Tibial nerve (tissue), 4 donors: ENCODE results near the gene DNMT1. TPM values are rescaled to one million over a fixed set of nuclear protein-coding genes. Genes with fewer than 3 reads are reported as not detected.

Experiments
- DNase-seq, 2 donors: peaks; one replicate each; pipeline ENCODE4 v3.0.0-alpha.2; 2019; ENCODE audit warnings: low spot score in 2 of 2
- H3K27ac ChIP-seq, 4 donors: fragments of 200-600 bp; sonication (generic) in 3 of 4; one replicate each; pipeline ENCODE4 v1.5.1; 2017 to 2019; ENCODE audit warnings: mild to moderate bottlenecking in 1 of 4
- H3K27me3 ChIP-seq, 2 donors: fragments of 200-600 bp; sonication (generic) in 1 of 2; one replicate each; pipeline versions ENCODE4 v1.5.1 to v1.6.0; 2017 to 2019
- H3K36me3 ChIP-seq, 3 donors: fragments of 200-600 bp; sonication (generic); one replicate each; pipeline ENCODE4 v1.5.1; 2018 to 2019
- H3K4me1 ChIP-seq, 4 donors: fragments of 200-600 bp; sonication (generic) in 3 of 4; one replicate each; pipeline ENCODE4 v1.5.1; 2017 to 2019
- H3K4me3 ChIP-seq, 4 donors: fragments of 200-600 bp; sonication (generic) in 3 of 4; one replicate each; pipeline ENCODE4 v1.5.1; 2017 to 2019; ENCODE audit warnings: mild to moderate bottlenecking in 1 of 4, moderate library complexity in 1 of 4
- H3K9me3 ChIP-seq, 4 donors: fragments of 200-600 bp; sonication (generic) in 3 of 4; one replicate each; pipeline ENCODE4 v1.5.1; 2017 to 2019
- CTCF ChIP-seq, 5 experiments: fragments of 200-600 bp in 3 of 5; fragments of 450-650 bp in 2 of 5; sonication (generic) in 3 of 5; IDR thresholded peaks; one replicate each; pipeline ENCODE4 v1.5.1; 2016 to 2019; ENCODE audit warnings: antibody characterized with exemption in 5 of 5, mild to moderate bottlenecking in 3 of 5, moderate library complexity in 2 of 5
- EP300 ChIP-seq, 2 donors: sonication (generic); formaldehyde crosslinking; IDR thresholded peaks; one replicate each; pipeline ENCODE4 v1.6.1; 2017; ENCODE audit warnings: antibody characterized with exemption in 2 of 2, mild to moderate bottlenecking in 1 of 2
- POLR2A ChIP-seq, 2 donors: fragments of 450-650 bp; IDR thresholded peaks; one replicate each; pipeline ENCODE4 v1.6.1; 2017; ENCODE audit warnings: antibody characterized with exemption in 2 of 2, mild to moderate bottlenecking in 2 of 2, moderate library complexity in 2 of 2
- WGBS, 2 donors: methylation state at CpG; one replicate each; pipeline ENCODE4 v1.1.5; 2018; 5-methylcytosine and 5-hydroxymethylcytosine counted together
- total RNA-seq, 4 donors: library from RNA; depleted of rRNA; stranded (reverse); fragments of >200 nt; gene quantifications; one replicate each; pipeline ENCODE4 v1.1.0, GENCODE V29; 2016

DNMT1 gene
- total RNA-seq, 4 donors from 2014 or later: 48.2 to 72.9 (median 55.2) TPM

GRCh38 chr19:10126213-10126639 lies 68.5 kb downstream of the DNMT1 start:
- peaks cover 0 to 10% (median 2%) of the 10 kb centered on the region in 4 donors for H3K4me1 ChIP-seq
- peak overlapping the region in 1 of 4 donors; percentile 73 for H3K27ac ChIP-seq
- no peaks in the 10 kb centered on the region for H3K27me3 ChIP-seq
- H3K36me3 ChIP-seq: peaks cover 0 to 66% (median 0%) of the 10 kb centered on the region in 3 donors
- no peak for DNase-seq
- TF ChIP-seq POLR2A (IDR thresholded peaks at IDR 0.05) (no peak), EP300 (IDR thresholded peaks at IDR 0.05) (peak in 1 of 2 donors; percentile 28)
- no peaks in the 10 kb centered on the region for H3K9me3 ChIP-seq
- WGBS, 2 donors: 82 to 86% methylated on average over 4 of the region's 4 CpGs
- H3K4me3 ChIP-seq: no peak overlapping the region

DNA sequence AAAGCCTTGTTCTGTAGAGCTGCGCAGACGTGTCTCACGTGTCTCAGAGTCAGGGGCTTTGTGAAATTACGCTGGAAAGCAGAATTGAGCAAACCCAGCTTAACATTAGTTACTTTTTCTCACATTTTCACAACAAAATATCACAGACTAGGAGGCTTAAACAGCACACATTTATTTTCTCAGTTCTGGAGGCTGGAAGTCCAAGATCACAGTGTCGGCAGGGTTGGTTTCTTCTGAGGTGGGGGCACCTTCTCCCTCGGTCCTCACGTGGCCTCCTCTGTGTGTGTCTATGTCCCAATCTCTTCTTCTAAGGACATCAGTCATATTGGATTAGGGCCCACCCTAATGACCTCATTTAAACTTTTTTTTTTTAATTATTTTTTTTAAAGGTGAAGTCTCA lies 70.3 kb downstream of the DNMT1 start:
- H3K4me1 ChIP-seq: peaks cover 0 to 24% (median 7%) of the 10 kb centered on the region in 4 donors
- H3K9me3 ChIP-seq: no peaks in the 10 kb centered on the region
- TF ChIP-seq CTCF (IDR thresholded peaks at IDR 0.05) (no peak), POLR2A (IDR thresholded peaks at IDR 0.05) (no peak), EP300 (IDR thresholded peaks at IDR 0.05) (no peak)
- H3K4me3 ChIP-seq: no peak overlapping the region
- no peaks in the 10 kb centered on the region for H3K27me3 ChIP-seq
- no peak overlapping the region for H3K27ac ChIP-seq
- H3K36me3 ChIP-seq: peaks cover 0 to 48% (median 0%) of the 10 kb centered on the region in 3 donors
- 97 to 99% methylated on average over 7 of the region's 7 CpGs for WGBS, 2 donors
- no peak for DNase-seq

- Histone ChIP-seq H3K27ac (peak overlapping the region; percentile 17 to 87 (median 60)), H3K4me3 (no peak overlapping the region), H3K27me3 (no peaks in the 10 kb centered on the region), H3K36me3 (peaks cover 4 to 43% (median 7%) of the 10 kb centered on the region in 3 donors), H3K4me1 (peaks cover 0 to 47% (median 13%) of the 10 kb centered on the region in 4 donors), H3K9me3 (no peaks in the 10 kb centered on the region)
- peak in 1 of 2 donors; percentile 19 for TF ChIP-seq EP300 (IDR thresholded peaks at IDR 0.05)
- TF ChIP-seq POLR2A (IDR thresholded peaks at IDR 0.05): no peak
- WGBS, 2 donors: 52 to 63% methylated on average over 6 of the region's 6 CpGs
- DNase-seq: no peak
Observed at GRCh38 chr19:10122045-10122444, 72.7 kb downstream of the DNMT1 start.

DNA sequence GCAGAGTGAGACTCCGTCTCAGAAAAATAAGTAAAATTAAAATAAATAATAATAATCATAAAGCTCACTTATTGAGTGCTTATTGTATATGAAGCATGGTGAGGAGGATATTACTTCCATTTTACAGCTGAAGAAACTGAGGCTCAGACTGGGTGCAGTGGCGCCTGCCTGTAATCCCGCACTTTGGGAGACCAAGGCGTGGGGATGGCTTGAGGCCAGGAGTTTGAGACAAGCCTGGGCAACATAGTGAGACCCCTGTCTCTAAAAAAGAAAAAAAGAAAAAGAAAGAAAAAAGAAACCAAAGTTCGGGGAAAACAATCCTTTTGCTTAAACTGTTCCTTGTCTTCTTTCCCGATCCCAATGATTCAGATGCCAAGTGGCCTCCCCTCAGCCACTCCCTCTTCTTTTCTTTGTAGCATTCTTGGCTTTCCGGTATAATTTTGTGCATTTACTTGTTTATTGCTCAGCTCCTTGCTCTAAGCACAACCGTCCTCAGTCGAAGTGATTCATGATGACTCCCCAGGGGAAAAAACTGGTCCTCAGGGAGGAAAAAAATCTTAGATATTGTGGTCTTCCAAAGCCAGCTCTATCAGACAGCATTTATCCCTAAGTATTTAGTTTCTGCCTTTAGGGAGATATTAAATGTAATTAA lies 74.1 kb downstream of the DNMT1 start:
- peak overlapping the region in 3 of 4 donors; percentile 77 to 87 (median 82) for H3K27ac ChIP-seq
- no peaks in the 10 kb centered on the region for H3K9me3 ChIP-seq
- WGBS, 2 donors: 44 to 47% methylated on average over 9 of the region's 9 CpGs
- H3K4me3 ChIP-seq: peak overlapping the region in 2 of 4 donors; percentile 9 to 93
- H3K4me1 ChIP-seq: peaks cover 0 to 55% (median 13%) of the 10 kb centered on the region in 4 donors
- DNase-seq: no peak
- H3K36me3 ChIP-seq: peaks cover 6 to 46% (median 13%) of the 10 kb centered on the region in 3 donors
- H3K27me3 ChIP-seq: no peaks in the 10 kb centered on the region
- no peak for TF ChIP-seq CTCF (IDR thresholded peaks at IDR 0.05)
- peak in 1 of 2 donors; percentile 21 for TF ChIP-seq EP300 (IDR thresholded peaks at IDR 0.05)
- TF ChIP-seq POLR2A (IDR thresholded peaks at IDR 0.05): no peak

GRCh38 chr19:10118960-10119359 lies 75.8 kb downstream of the DNMT1 start:
- H3K27me3 ChIP-seq: no peaks in the 10 kb centered on the region
- H3K27ac ChIP-seq: peak overlapping the region in 3 of 4 donors; percentile 77 to 87 (median 82)
- peaks cover 0 to 55% (median 13%) of the 10 kb centered on the region in 4 donors for H3K4me1 ChIP-seq
- WGBS, 2 donors: 37 to 42% methylated on average over 12 of the region's 12 CpGs
- no peak for DNase-seq
- H3K4me3 ChIP-seq: peak overlapping the region; percentile 48 to 93 (median 82)
- H3K36me3 ChIP-seq: peaks cover 6 to 48% (median 26%) of the 10 kb centered on the region in 3 donors
- TF ChIP-seq POLR2A (IDR thresholded peaks at IDR 0.05) (no peak), CTCF (IDR thresholded peaks at IDR 0.05) (no peak), EP300 (IDR thresholded peaks at IDR 0.05) (no peak)
- H3K9me3 ChIP-seq: no peaks in the 10 kb centered on the region
